Measurements from ENCODE around the gene ASB5. TPM values are rescaled to one million over a fixed set of nuclear protein-coding genes. Genes with fewer than 3 reads are reported as not detected.

The ASB5 gene
- total and polyA plus RNA-seq, 9 of the 15 experiments (the other 6 are each of a cell fraction or from before 2014, with no cell fraction given), result not detected

DNA sequence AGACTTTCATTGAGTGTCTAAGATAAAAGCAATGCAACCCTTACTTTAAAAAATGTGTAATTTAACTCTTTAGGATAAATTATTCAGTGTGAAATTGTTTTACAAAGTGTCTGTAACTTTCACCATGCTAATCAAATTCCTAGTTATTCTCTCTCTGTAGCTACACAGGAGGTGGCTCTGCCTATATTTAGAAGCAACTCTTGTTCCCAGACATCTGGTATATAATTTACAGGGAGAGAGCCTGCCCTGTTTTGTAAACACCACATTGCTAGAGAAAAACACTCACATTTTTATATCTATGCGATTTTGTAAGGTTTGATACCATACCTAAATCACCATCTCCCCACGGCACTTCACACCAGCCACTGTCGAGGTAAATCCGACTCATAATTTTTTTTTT lies 38.2 kb downstream of the ASB5 start:
- Histone ChIP-seq H3K4me3 (no peak overlapping the region), H4K20me1 (replicated peaks; ENCODE audit: control insufficient read depth, insufficient read depth, low read length) (no peaks in the 10 kb centered on the region), H3K9me3 (replicated peaks; ENCODE audit: control insufficient read depth, insufficient read depth, low read depth, low read length) (no peaks in the 10 kb centered on the region), H3K36me3 (ENCODE audit: control insufficient read depth, insufficient read depth, low read length) (no peaks in the 10 kb centered on the region), H3K4me1 (replicated peaks in 1 of 2; ENCODE audit: control insufficient read depth in 2 of 2, insufficient read depth in 2 of 2, low read length in 2 of 2) (no peaks in the 10 kb centered on the region; a peak in 1 of 5 replicates), H3K9me1 (ENCODE audit: control insufficient read depth, insufficient read depth, low read length) (no peaks in the 10 kb centered on the region), H3K4me2 (ENCODE audit: insufficient read depth, low read length) (no peak overlapping the region), H3K27me3 (ENCODE audit: control insufficient read depth in 2 of 2, insufficient read depth in 2 of 2, low read length in 2 of 2) (no peaks in the 10 kb centered on the region), H2AFZ (ENCODE audit: low read depth, low read length) (no peak overlapping the region), H3K27ac (ENCODE audit: extremely low read depth, low read depth, low read length) (no peak overlapping the region), H3K79me2 (ENCODE audit: control insufficient read depth, insufficient read depth, low read length) (no peaks in the 10 kb centered on the region), H3K9ac (ENCODE audit: insufficient read depth in 1 of 2, low read depth in 2 of 2, low read length in 2 of 2) (no peak overlapping the region)
- ATAC-seq (no peak), DNase-seq (ENCODE audit: extremely low read depth in 1 of 4, low spot score in 3 of 4) (no peak), FAIRE-seq (no peak)
- ChIA-PET POLR2A (interaction anchor here (1.0 to 1.3 kb wide), 2 partner anchors 10 to 27 kb away, joined by 3 read pairs; no protein-coding TSS in a partner anchor), CTCF (ENCODE audit: low intra/inter-chr PET ratio) (no interaction called here)
- TF ChIP-seq, protein P1, sequence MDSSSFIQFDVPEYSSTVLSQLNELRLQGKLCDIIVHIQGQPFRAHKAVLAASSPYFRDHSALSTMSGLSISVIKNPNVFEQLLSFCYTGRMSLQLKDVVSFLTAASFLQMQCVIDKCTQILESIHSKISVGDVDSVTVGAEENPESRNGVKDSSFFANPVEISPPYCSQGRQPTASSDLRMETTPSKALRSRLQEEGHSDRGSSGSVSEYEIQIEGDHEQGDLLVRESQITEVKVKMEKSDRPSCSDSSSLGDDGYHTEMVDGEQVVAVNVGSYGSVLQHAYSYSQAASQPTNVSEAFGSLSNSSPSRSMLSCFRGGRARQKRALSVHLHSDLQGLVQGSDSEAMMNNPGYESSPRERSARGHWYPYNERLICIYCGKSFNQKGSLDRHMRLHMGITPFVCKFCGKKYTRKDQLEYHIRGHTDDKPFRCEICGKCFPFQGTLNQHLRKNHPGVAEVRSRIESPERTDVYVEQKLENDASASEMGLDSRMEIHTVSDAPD (CRISPR knock-in tag; IDR thresholded peaks at IDR 0.05), result no peak
- TF ChIP-seq NR2C2 (CRISPR knock-in tag; IDR thresholded peaks at IDR 0.05), result no peak
- no peak for TF ChIP-seq NR2C2 (tag; IDR thresholded peaks at IDR 0.05)
- TF ChIP-seq HEY1 (CRISPR knock-in tag; IDR thresholded peaks at IDR 0.05; ENCODE audit: borderline replicate concordance), result no peak
- TF ChIP-seq MYNN (IDR thresholded peaks at IDR 0.05), result no peak
- TF ChIP-seq MYNN (CRISPR knock-in tag; IDR thresholded peaks at IDR 0.05), result no peak
- no peak for TF ChIP-seq CC2D1A (IDR thresholded peaks at IDR 0.05)
- TF ChIP-seq COPS2 (conservative IDR thresholded peaks at IDR 0.05), result no peak
- TF ChIP-seq, protein P2, sequence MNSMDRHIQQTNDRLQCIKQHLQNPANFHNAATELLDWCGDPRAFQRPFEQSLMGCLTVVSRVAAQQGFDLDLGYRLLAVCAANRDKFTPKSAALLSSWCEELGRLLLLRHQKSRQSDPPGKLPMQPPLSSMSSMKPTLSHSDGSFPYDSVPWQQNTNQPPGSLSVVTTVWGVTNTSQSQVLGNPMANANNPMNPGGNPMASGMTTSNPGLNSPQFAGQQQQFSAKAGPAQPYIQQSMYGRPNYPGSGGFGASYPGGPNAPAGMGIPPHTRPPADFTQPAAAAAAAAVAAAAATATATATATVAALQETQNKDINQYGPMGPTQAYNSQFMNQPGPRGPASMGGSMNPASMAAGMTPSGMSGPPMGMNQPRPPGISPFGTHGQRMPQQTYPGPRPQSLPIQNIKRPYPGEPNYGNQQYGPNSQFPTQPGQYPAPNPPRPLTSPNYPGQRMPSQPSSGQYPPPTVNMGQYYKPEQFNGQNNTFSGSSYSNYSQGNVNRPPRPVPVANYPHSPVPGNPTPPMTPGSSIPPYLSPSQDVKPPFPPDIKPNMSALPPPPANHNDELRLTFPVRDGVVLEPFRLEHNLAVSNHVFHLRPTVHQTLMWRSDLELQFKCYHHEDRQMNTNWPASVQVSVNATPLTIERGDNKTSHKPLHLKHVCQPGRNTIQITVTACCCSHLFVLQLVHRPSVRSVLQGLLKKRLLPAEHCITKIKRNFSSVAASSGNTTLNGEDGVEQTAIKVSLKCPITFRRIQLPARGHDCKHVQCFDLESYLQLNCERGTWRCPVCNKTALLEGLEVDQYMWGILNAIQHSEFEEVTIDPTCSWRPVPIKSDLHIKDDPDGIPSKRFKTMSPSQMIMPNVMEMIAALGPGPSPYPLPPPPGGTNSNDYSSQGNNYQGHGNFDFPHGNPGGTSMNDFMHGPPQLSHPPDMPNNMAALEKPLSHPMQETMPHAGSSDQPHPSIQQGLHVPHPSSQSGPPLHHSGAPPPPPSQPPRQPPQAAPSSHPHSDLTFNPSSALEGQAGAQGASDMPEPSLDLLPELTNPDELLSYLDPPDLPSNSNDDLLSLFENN (IDR thresholded peaks at IDR 0.05; ENCODE audit: low read depth in 2 of 2, low read length in 2 of 2), result no peak
- TF ChIP-seq, protein P3, sequence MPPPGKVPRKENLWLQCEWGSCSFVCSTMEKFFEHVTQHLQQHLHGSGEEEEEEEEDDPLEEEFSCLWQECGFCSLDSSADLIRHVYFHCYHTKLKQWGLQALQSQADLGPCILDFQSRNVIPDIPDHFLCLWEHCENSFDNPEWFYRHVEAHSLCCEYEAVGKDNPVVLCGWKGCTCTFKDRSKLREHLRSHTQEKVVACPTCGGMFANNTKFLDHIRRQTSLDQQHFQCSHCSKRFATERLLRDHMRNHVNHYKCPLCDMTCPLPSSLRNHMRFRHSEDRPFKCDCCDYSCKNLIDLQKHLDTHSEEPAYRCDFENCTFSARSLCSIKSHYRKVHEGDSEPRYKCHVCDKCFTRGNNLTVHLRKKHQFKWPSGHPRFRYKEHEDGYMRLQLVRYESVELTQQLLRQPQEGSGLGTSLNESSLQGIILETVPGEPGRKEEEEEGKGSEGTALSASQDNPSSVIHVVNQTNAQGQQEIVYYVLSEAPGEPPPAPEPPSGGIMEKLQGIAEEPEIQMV (tag; conservative IDR thresholded peaks at IDR 0.05; ENCODE audit: low read depth), result no peak
- no peak for TF ChIP-seq RB1 (IDR thresholded peaks at IDR 0.05; ENCODE audit: low read depth)
- TF ChIP-seq CEBPG (CRISPR knock-in tag; IDR thresholded peaks at IDR 0.05), result no peak
- TF ChIP-seq CEBPG (tag; conservative IDR thresholded peaks at IDR 0.05 in 1 of 2, IDR thresholded peaks at IDR 0.05 in 1 of 2), result no peak
- 0% methylated on average over 4 of the region's 4 CpGs for WGBS (ENCODE audit: insufficient coverage, low coverage, missing lambda C conversion rate)
- in situ Hi-C loops (cut with MboI) (no loop called here), intact Hi-C loops (cut with micrococcal nuclease) (loop anchor here (5.0 kb wide), 1 partner anchor 556 kb away; no protein-coding TSS in a partner anchor)
- no TSS peak for BruUV-seq (replicated peaks)
